HCT116 (cell line): ENCODE data around the gene DCAF17. TPM values are rescaled to one million over a fixed set of nuclear protein-coding genes. Genes with fewer than 3 reads are reported as not detected.

Experiments
- ATAC-seq: fragments of 200-7000 bp; cut with Tn5 transposase; 2 replicates; pipeline ENCODE4 v1.9.1; 2020; ENCODE audit warnings: mild to moderate bottlenecking, moderate library complexity
- BruUV-seq: library from RNA; stranded (reverse); fragments of 400-500 nt; replicated peaks from 2 replicates; lab custom pipeline; 2021; lab: Mats Ljungman, UMichigan
- CTCF ChIA-PET: fragments of 300-600 bp; sonication (Branson Sonifier 250); formaldehyde crosslinking; loops from one replicate; lab custom pipeline; 2021; ENCODE audit warnings: antibody characterized with exemption; lab: Charles Lee
- POLR2A ChIA-PET: fragments of 300-600, 350-600 bp; sonication (Branson Sonifier 250); formaldehyde crosslinking; loops from one replicate; lab custom pipeline; 2021; ENCODE audit warnings: antibody characterized with exemption; lab: Charles Lee
- RAD21 ChIA-PET, 2 experiments: fragments of 300-600 bp; sonication (Branson Sonifier 250); formaldehyde crosslinking; loops; one replicate each; lab custom pipeline; 2023; ENCODE audit warnings: low total read pairs in 2 of 2; ENCODE audit not compliant: uncharacterized antibody in 2 of 2, unreplicated experiment in 2 of 2, low non-redundant PET in 1 of 2; lab: Charles Lee
- DNase-seq: peaks from one replicate; pipeline ENCODE4 v3.0.0-alpha.2; 2010; ENCODE audit warnings: low read depth, low spot score
- H2AFZ ChIP-seq: fragments of 200-600 bp; shearing (Covaris generic), sonication (generic); 2 replicates; pipeline ENCODE4 v1.6.1; 2017; ENCODE audit warnings: low read depth, mixed run types, mixed read lengths, antibody characterized with exemption, low read length; ENCODE audit not compliant: poor library complexity, severe bottlenecking
- H3K27ac ChIP-seq: 2 replicates; pipeline ENCODE4 v1.5.1; 2012; ENCODE audit warnings: low read depth, low read length
- H3K27me3 ChIP-seq: fragments of 200-600 bp; sonication (generic); 2 replicates; pipeline ENCODE4 v1.6.1; 2016; ENCODE audit warnings: mixed run types, low read length, mixed read lengths; ENCODE audit not compliant: insufficient read depth
- H3K36me3 ChIP-seq, 2 experiments: fragments of 200-500 bp in 1 of 2; fragments of 200-600 bp in 1 of 2; sonication (Bioruptor generic) in 1 of 2; sonication (generic) in 1 of 2; 2 replicates each; pipeline versions ENCODE4 v1.5.1 to v1.6.1; 2014 to 2016; ENCODE audit warnings: low read length in 2 of 2, inconsistent platforms in 1 of 2, mixed read lengths in 1 of 2, mixed run types in 1 of 2; ENCODE audit not compliant: insufficient read depth in 2 of 2, control insufficient read depth in 1 of 2
- H3K4me1 ChIP-seq, 2 experiments: fragments of 200-600 bp in 1 of 2; sonication (generic) in 1 of 2; 2 replicates each; pipeline versions ENCODE4 v1.5.1 to v1.6.1; 2012 to 2017; ENCODE audit warnings: low read length in 2 of 2, inconsistent platforms in 1 of 2, mild to moderate bottlenecking in 1 of 2, mixed read lengths in 1 of 2, mixed run types in 1 of 2, moderate library complexity in 1 of 2; ENCODE audit not compliant: insufficient read depth in 2 of 2, control insufficient read depth in 1 of 2
- H3K4me2 ChIP-seq: fragments of 200-600 bp; sonication (generic); 2 replicates; pipeline ENCODE4 v1.6.1; 2017; ENCODE audit warnings: mixed run types, low read length, mixed read lengths
- H3K4me3 ChIP-seq, 2 experiments: fragments of 200-600 bp in 1 of 2; sonication (generic) in 1 of 2; replicated peaks in 1 of 2; 2 replicates each; pipeline ENCODE4 v1.5.1; 2011 to 2016; ENCODE audit warnings: low read length in 2 of 2, control low read depth in 1 of 2, low read depth in 1 of 2, mild to moderate bottlenecking in 1 of 2, mixed read lengths in 1 of 2, mixed run types in 1 of 2
- H3K79me2 ChIP-seq: fragments of 200-600 bp; sonication (generic); 2 replicates; pipeline ENCODE4 v1.6.1; 2017; ENCODE audit warnings: mild to moderate bottlenecking, mixed run types, low read length, moderate library complexity, mixed read lengths; ENCODE audit not compliant: insufficient read depth
- H3K9ac ChIP-seq: fragments of 200-600 bp; sonication (generic); 2 replicates; pipeline ENCODE4 v1.6.1; 2016; ENCODE audit warnings: low read length, mixed read lengths
- H3K9me2 ChIP-seq: fragments of 200-600 bp; sonication (generic), shearing (Covaris generic); 2 replicates; pipeline ENCODE4 v1.6.1; 2017; ENCODE audit warnings: mixed run types, mild to moderate bottlenecking, moderate library complexity; ENCODE audit not compliant: insufficient read depth
- H3K9me3 ChIP-seq, 2 experiments: fragments of 200-500 bp in 1 of 2; fragments of 200-600 bp in 1 of 2; sonication (Bioruptor generic) in 1 of 2; sonication (generic) in 1 of 2; 2 replicates each; pipeline ENCODE4 v1.6.1; 2014 to 2017; ENCODE audit warnings: low read length in 2 of 2, mixed read lengths in 2 of 2, inconsistent platforms in 1 of 2, low read depth in 1 of 2, mild to moderate bottlenecking in 1 of 2, mixed run types in 1 of 2, moderate library complexity in 1 of 2; ENCODE audit not compliant: control insufficient read depth in 1 of 2, insufficient read depth in 1 of 2
- H4K20me1 ChIP-seq: fragments of 200-600 bp; sonication (generic), shearing (Covaris generic); 2 replicates; pipeline ENCODE4 v1.6.1; 2017; ENCODE audit warnings: mixed run types, mild to moderate bottlenecking, moderate library complexity; ENCODE audit not compliant: insufficient read depth
- CBX3 ChIP-seq: IDR thresholded peaks from 2 replicates; pipeline ENCODE4 v1.6.1; 2012; ENCODE audit warnings: low read depth
- EZH2 ChIP-seq: fragments of 200-600 bp; sonication (generic); IDR thresholded peaks from 2 replicates; pipeline ENCODE4 v1.6.1; 2017; ENCODE audit warnings: antibody characterized with exemption, mixed run types
- EZH2phosphoT487 ChIP-seq: fragments of 200-600 bp; IDR thresholded peaks from 2 replicates; pipeline ENCODE4 v1.6.1; 2018; ENCODE audit warnings: antibody characterized with exemption, borderline replicate concordance
- FOSL1 ChIP-seq: IDR thresholded peaks from 2 replicates; pipeline ENCODE4 v1.6.1; 2012; ENCODE audit warnings: low read depth
- POLR2A ChIP-seq: IDR thresholded peaks from 2 replicates; pipeline ENCODE4 v1.7.0; 2011; ENCODE audit warnings: borderline replicate concordance; ENCODE audit not compliant: insufficient read depth, insufficient read length; ENCODE audit errors: extremely low read depth
- REST ChIP-seq: IDR thresholded peaks from 2 replicates; pipeline ENCODE4 v1.6.1; 2012; ENCODE audit warnings: low read depth
- SIN3A ChIP-seq: IDR thresholded peaks from 2 replicates; pipeline ENCODE4 v1.6.1; 2012; ENCODE audit warnings: low read depth
- SRF ChIP-seq: IDR thresholded peaks from 2 replicates; pipeline ENCODE4 v1.6.1; 2012; ENCODE audit warnings: low read depth
- ZNF274 ChIP-seq: fragments of 200-500 bp; sonication (Bioruptor generic); IDR thresholded peaks from 2 replicates; pipeline ENCODE4 v1.6.1; 2014; ENCODE audit warnings: mild to moderate bottlenecking, low read depth, low read length, inconsistent platforms
- intact Hi-C: fragments of 100-400 bp; cut with micrococcal nuclease; formaldehyde crosslinking; loops from 2 replicates; pipeline ENCODE4 v1.10.0; 2022
- total RNA-seq: library from RNA; stranded (reverse); gene quantifications from one replicate; pipeline ENCODE4 v1.2.1, GENCODE V29; 2021; ENCODE audit not compliant: unreplicated experiment
- TF ChIP-seq, protein P1 (sequence below): IDR thresholded peaks from 2 replicates; pipeline ENCODE4 v1.6.1; 2012

Gene DCAF17
- total RNA-seq, 1 experiment from 2014 or later = 17.7 TPM

GRCh38 chr2:171470129-171470528, 36.1 kb downstream of the DCAF17 start (continued):
- TF ChIP-seq SIN3A (no peak), FOSL1 (no peak), EZH2phosphoT487 (no peak)
- TF ChIP-seq, protein P1, sequence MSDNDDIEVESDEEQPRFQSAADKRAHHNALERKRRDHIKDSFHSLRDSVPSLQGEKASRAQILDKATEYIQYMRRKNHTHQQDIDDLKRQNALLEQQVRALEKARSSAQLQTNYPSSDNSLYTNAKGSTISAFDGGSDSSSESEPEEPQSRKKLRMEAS = no peak

DNA sequence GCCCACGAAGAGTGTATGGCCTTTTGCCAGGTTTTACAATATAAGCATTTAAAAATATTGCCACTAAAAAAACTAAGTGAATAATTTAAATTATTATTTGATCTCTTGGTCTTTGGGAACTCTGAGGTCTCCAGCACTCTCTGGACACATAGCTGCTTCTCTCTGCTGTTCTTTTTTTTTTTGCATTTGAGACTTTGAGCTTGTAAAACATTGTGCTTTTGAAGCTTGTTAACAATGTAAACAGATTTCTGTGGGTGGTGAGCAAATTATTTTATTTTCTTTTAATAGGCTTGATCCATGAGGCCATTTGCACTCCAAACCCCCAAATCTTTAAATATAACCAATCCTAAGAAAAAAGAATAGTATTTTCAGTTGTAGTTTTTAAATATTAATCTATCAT, 42.0 kb downstream of the DCAF17 start:
- no peak for TF ChIP-seq SRF
- TF ChIP-seq FOSL1 = no peak
- no peak for TF ChIP-seq CBX3
- no peak for TF ChIP-seq REST
- no peak for TF ChIP-seq POLR2A
- TF ChIP-seq ZNF274 = no peak
- TF ChIP-seq EZH2 = no peak
- CTCF ChIA-PET = no interaction called here
- H3K4me3 ChIP-seq = no peak overlapping the region
- no peak for ATAC-seq
- H4K20me1 ChIP-seq = no peaks in the 10 kb centered on the region
- no peaks in the 10 kb centered on the region for H3K4me1 ChIP-seq
- H3K36me3 ChIP-seq = 0 out of 4 replicates have a peak, but pooled peaks cover 0 to 1% of the 10 kb centered on the region in 2 experiments
- H3K27ac ChIP-seq = no peak overlapping the region
- RAD21 ChIA-PET = no interaction called here
- no TSS peak for BruUV-seq
- H3K4me2 ChIP-seq = no peak overlapping the region
- H3K9ac ChIP-seq = no peak overlapping the region
- no peaks in the 10 kb centered on the region for H3K79me2 ChIP-seq
- H3K9me3 ChIP-seq = no peaks in the 10 kb centered on the region
- no peak overlapping the region for H2AFZ ChIP-seq
- intact Hi-C loops = no loop called here
- POLR2A ChIA-PET = no interaction called here
- no peaks in the 10 kb centered on the region for H3K9me2 ChIP-seq
- H3K27me3 ChIP-seq = no peaks in the 10 kb centered on the region
- DNase-seq = no peak
